Stimulated activated CD8-positive, alpha-beta memory T cell treated with anti-CD3 and anti-CD28 coated beads, Interleukin-7, amount 100 ng/mL, for 48 hours (primary cell): ENCODE results near the gene TMEM42.
"Not testable (repeated sequence)": the region's sequence is repeated elsewhere in the genome, so short reads cannot be mapped to it uniquely, and the experiment has no call there.

Experiments
- DNase-seq, 2 donors: peaks; one replicate each; pipeline ENCODE4 v3.0.0-alpha.2; 2020; ENCODE audit warnings: low read depth in 1 of 2; ENCODE audit errors: extremely low read depth in 1 of 2

The TMEM42 gene

GRCh38 chr3:44861412-44862225 is at the start of gene TMEM42:
TSS of gene TMEM42 (plus strand) at chr3:44861912. CDS start at chr3:44861925, 13 bp downstream.
- DNase-seq: peak; percentile 70 to 77

GRCh38 chr3:44814751-44815150 is 47.0 kb upstream of the TMEM42 start:
- no peak for DNase-seq

- DNase-seq: not testable (repeated sequence)
Measured at GRCh38 chr3:44816334-44816733, 45.4 kb upstream of the TMEM42 start.

- not testable (repeated sequence) for DNase-seq
Measured at GRCh38 chr3:44821206-44821605, 40.5 kb upstream of the TMEM42 start.

- DNase-seq: no peak
Measured at GRCh38 chr3:44825264-44825925, 36.3 kb upstream of the TMEM42 start.

- no peak for DNase-seq
Measured at GRCh38 chr3:44827196-44827595, 34.5 kb upstream of the TMEM42 start.

GRCh38 chr3:44831232-44831631 is 30.5 kb upstream of the TMEM42 start:
- DNase-seq: no peak

GRCh38 chr3:44832032-44832431 is 29.7 kb upstream of the TMEM42 start:
- DNase-seq: no peak

GRCh38 chr3:44832965-44833364 is 28.7 kb upstream of the TMEM42 start:
- DNase-seq: no peak

- DNase-seq: no peak
Measured at GRCh38 chr3:44833394-44833793, 28.3 kb upstream of the TMEM42 start.

GRCh38 chr3:44835684-44836083 is 26.0 kb upstream of the TMEM42 start:
- no peak for DNase-seq

GRCh38 chr3:44842376-44842775 is 19.3 kb upstream of the TMEM42 start:
- no peak for DNase-seq

GRCh38 chr3:44845528-44846520 is 15.9 kb upstream of the TMEM42 start:
- no peak for DNase-seq

- DNase-seq: no peak
Measured at GRCh38 chr3:44848634-44849033, 13.1 kb upstream of the TMEM42 start.

GRCh38 chr3:44856663-44857062 is 5.0 kb upstream of the TMEM42 start:
- DNase-seq: not testable (repeated sequence)

- DNase-seq: no peak
Measured at GRCh38 chr3:44860117-44860516, 1.6 kb upstream of the TMEM42 start.

GRCh38 chr3:44862226-44862637 is 520 bp downstream of the TMEM42 start:
- no peak for DNase-seq

GRCh38 chr3:44865272-44866035 is 3.7 kb downstream of the TMEM42 start:
- DNase-seq: no peak

- DNase-seq: no peak
Measured at GRCh38 chr3:44867421-44868111, 5.9 kb downstream of the TMEM42 start.
